Stomach (tissue), 4 donors: ENCODE measurements around the gene SLC37A4.

Experiments used
- EP300 ChIP-seq: sonication (generic); formaldehyde crosslinking; IDR thresholded peaks from one replicate; pipeline ENCODE4 v1.6.1; 2017; ENCODE audit warnings: antibody characterized with exemption
- POLR2A ChIP-seq, 4 donors: fragments of 450-650 bp; IDR thresholded peaks; one replicate each; pipeline ENCODE4 v1.6.1; 2016; ENCODE audit warnings: antibody characterized with exemption in 4 of 4, control low read depth in 2 of 4, mild to moderate bottlenecking in 1 of 4, moderate library complexity in 1 of 4
- POLR2AphosphoS5 ChIP-seq, 3 donors: sonication (generic); formaldehyde crosslinking; IDR thresholded peaks; one replicate each; pipeline ENCODE4 v1.6.1; 2016; ENCODE audit warnings: antibody characterized with exemption in 3 of 3
- TF ChIP-seq, protein P1 (sequence below), 7 experiments: fragments of 450-650 bp in 4 of 7; fragments of 200-600 bp in 3 of 7; sonication (generic) in 3 of 7; IDR thresholded peaks; one replicate each; pipeline ENCODE4 v1.5.1; 2016 to 2019; ENCODE audit warnings: antibody characterized with exemption in 7 of 7, control low read depth in 2 of 7, mild to moderate bottlenecking in 1 of 7

GRCh38 chr11:119016216-119017009 lies 14.3 kb downstream of the SLC37A4 start:
- TF ChIP-seq, protein P1, sequence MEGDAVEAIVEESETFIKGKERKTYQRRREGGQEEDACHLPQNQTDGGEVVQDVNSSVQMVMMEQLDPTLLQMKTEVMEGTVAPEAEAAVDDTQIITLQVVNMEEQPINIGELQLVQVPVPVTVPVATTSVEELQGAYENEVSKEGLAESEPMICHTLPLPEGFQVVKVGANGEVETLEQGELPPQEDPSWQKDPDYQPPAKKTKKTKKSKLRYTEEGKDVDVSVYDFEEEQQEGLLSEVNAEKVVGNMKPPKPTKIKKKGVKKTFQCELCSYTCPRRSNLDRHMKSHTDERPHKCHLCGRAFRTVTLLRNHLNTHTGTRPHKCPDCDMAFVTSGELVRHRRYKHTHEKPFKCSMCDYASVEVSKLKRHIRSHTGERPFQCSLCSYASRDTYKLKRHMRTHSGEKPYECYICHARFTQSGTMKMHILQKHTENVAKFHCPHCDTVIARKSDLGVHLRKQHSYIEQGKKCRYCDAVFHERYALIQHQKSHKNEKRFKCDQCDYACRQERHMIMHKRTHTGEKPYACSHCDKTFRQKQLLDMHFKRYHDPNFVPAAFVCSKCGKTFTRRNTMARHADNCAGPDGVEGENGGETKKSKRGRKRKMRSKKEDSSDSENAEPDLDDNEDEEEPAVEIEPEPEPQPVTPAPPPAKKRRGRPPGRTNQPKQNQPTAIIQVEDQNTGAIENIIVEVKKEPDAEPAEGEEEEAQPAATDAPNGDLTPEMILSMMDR (IDR thresholded peaks at IDR 0.05): no peak
- TF ChIP-seq POLR2AphosphoS5 (IDR thresholded peaks at IDR 0.05) (no peak), POLR2A (IDR thresholded peaks at IDR 0.05) (no peak), EP300 (no peak)
